ENCODE results near the gene ANKRD63. TPM values are rescaled to one million over a fixed set of nuclear protein-coding genes. Genes with fewer than 3 reads are reported as not detected.

Gene ANKRD63
- total RNA-seq, 2 donors from 2014 or later, result 0.44 to 1.3 TPM

GRCh38 chr15:40279437-40280141 is 3.3 kb downstream of the ANKRD63 start:
- no peak overlapping the region for H3K27ac ChIP-seq
- H3K9me3 ChIP-seq, result no peaks in the 10 kb centered on the region
- H3K36me3 ChIP-seq, result no peaks in the 10 kb centered on the region
- H3K4me1 ChIP-seq, result peaks cover 0 to 34% of the 10 kb centered on the region in 2 donors
- peak; percentile 94 to 99 for TF ChIP-seq CTCF (IDR thresholded peaks at IDR 0.05)
- peaks cover 0 to 11% of the 10 kb centered on the region in 2 donors for H3K27me3 ChIP-seq
- peak; percentile 71 for DNase-seq (ENCODE audit: low spot score)
- H3K4me3 ChIP-seq, result no peak overlapping the region

- Histone ChIP-seq H3K4me1 (peaks cover 0 to 27% of the 10 kb centered on the region in 2 donors), H3K36me3 (no peaks in the 10 kb centered on the region), H3K27me3 (peaks cover 0 to 9% of the 10 kb centered on the region in 2 donors), H3K27ac (no peak overlapping the region), H3K4me3 (no peak overlapping the region), H3K9me3 (no peaks in the 10 kb centered on the region)
- DNase-seq (ENCODE audit: low spot score), result no peak
- no peak for TF ChIP-seq CTCF (IDR thresholded peaks at IDR 0.05)
Measured at GRCh38 chr15:40278026-40278425, 4.8 kb downstream of the ANKRD63 start.

- Histone ChIP-seq H3K27me3 (peaks cover 0 to 6% of the 10 kb centered on the region in 2 donors), H3K4me3 (no peak overlapping the region)
- no peak for DNase-seq (ENCODE audit: low spot score)
Measured at GRCh38 chr15:40277471-40277870, 5.4 kb downstream of the ANKRD63 start.

GRCh38 chr15:40276927-40277326 is 5.9 kb downstream of the ANKRD63 start:
- TF ChIP-seq CTCF (IDR thresholded peaks at IDR 0.05), result no peak
- H3K9me3 ChIP-seq, result no peaks in the 10 kb centered on the region
- H3K27me3 ChIP-seq, result peaks cover 0 to 6% of the 10 kb centered on the region in 2 donors
- peaks cover 0 to 16% of the 10 kb centered on the region in 2 donors for H3K4me1 ChIP-seq
- DNase-seq (ENCODE audit: low spot score), result no peak
- H3K4me3 ChIP-seq, result no peak overlapping the region
- H3K36me3 ChIP-seq, result no peaks in the 10 kb centered on the region
- no peak overlapping the region for H3K27ac ChIP-seq

More at GRCh38 chr15:40277471-40277870, 5.4 kb downstream of the ANKRD63 start:
- peaks cover 0 to 22% of the 10 kb centered on the region in 2 donors for H3K4me1 ChIP-seq
- H3K9me3 ChIP-seq, result no peaks in the 10 kb centered on the region
- no peak overlapping the region for H3K27ac ChIP-seq
- no peaks in the 10 kb centered on the region for H3K36me3 ChIP-seq
- no peak for TF ChIP-seq CTCF (IDR thresholded peaks at IDR 0.05)

- TF ChIP-seq CTCF (IDR thresholded peaks at IDR 0.05), result no peak
Measured at GRCh38 chr15:40275954-40276353, 6.9 kb downstream of the ANKRD63 start.

More at GRCh38 chr15:40275954-40276353, 6.9 kb downstream of the ANKRD63 start:
- DNase-seq (ENCODE audit: low spot score), result no peak
- Histone ChIP-seq H3K27ac (no peak overlapping the region), H3K4me3 (no peak overlapping the region), H3K9me3 (no peaks in the 10 kb centered on the region), H3K27me3 (no peaks in the 10 kb centered on the region), H3K4me1 (peaks cover 0 to 10% of the 10 kb centered on the region in 2 donors), H3K36me3 (no peaks in the 10 kb centered on the region)

All from right atrium auricular region (tissue), 2 donors.